HG02870 (cell line): Measurements from ENCODE around the gene DMBT1.

Source experiments
- ATAC-seq: cut with Tn5 transposase; IDR thresholded peaks from one replicate; pipeline ENCODE4 v1.9.1; 2021; ENCODE audit warnings: mild to moderate bottlenecking, moderate library complexity; ENCODE audit not compliant: unreplicated experiment

DMBT1 gene

GRCh38 chr10:122643931-122644534 lies 83.5 kb downstream of the DMBT1 start:
- no peak for ATAC-seq

- no peak for ATAC-seq
Observed at GRCh38 chr10:122646511-122647382, 86.2 kb downstream of the DMBT1 start.

GRCh38 chr10:122647383-122647968 lies 86.9 kb downstream of the DMBT1 start:
- no peak for ATAC-seq

- no peak for ATAC-seq
Observed at GRCh38 chr10:122648599-122649428, 88.3 kb downstream of the DMBT1 start.

DNA sequence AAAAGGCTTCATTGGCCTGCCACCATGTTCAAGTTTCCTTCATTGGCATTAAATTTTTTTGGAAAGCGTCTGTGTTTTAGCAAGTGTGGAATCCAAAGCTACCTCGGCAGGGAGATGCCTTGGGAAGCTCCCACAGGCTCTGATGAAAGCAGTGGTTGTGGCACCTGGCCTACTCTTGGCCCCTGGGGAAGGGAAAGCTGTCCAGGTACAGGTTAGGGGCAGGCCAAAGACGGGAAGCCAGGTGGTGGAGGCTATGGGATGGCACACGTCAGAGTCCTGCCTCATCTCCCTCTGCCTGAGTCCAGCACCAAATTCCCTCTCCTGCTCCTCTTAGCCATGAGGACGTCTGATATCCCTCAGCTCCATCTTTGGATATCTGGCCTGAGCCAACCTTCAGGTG lies 89.3 kb downstream of the DMBT1 start:
- ATAC-seq = no peak

DNA sequence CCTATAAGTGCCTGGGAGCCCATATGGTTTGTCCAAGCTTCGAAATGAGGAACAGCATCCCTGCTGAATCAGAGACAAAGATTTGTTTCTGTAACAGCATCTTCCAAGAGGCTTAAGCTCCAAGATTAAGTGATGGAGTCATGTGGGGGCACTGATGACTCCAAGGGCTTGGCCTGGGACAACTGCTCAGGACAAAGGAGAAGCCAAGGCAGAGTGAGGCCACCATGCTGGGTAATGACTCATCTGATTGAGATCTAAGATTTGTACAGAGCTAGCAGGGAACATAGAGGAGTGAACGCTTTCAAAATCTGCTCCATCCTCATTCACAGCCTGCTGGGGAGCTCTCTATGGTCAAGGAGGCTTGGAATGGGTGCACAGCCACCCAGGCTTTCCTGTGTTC lies 89.8 kb downstream of the DMBT1 start:
- no peak for ATAC-seq

DNA sequence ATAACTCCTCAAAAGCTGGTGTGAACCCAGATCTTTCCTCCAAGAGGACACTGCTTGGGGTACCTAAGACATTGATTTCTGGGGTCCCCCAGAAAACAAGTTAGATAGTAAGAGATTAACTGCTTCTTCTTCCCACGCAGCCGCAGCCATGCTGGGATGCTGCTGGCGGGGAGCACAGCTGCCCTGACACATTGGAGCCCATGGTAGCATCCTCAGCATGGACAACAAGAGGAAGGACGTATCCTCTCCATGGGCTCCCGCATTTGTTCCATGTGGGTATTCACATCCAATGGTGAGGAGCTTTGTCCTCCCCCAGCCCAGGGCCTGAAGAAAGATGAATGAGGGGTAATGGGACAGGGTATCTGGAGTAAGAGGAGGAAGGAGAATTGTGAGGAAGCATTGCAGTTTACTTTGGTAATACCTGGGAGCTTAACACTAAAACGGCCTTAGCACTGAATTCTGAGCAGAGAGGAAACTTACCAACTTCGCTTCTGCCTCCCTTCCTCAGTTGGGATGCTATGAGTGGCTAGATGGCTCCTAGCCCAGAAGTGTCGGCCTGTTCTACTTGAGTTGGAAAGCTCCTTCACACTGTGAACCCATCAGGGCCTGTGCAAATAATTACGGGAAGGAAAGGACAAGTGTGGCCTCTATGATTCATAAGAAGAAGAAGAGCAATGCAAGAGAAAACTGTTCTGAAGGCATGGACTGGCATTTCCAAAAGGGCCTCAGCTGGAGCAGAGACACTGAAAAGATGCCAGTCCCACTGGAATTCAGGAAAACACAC lies 95.2 kb downstream of the DMBT1 start:
- no peak for ATAC-seq

GRCh38 chr10:122656308-122656705 lies 95.8 kb downstream of the DMBT1 start:
- no peak for ATAC-seq

GRCh38 chr10:122656741-122657140 lies 96.2 kb downstream of the DMBT1 start:
- no peak for ATAC-seq

DNA sequence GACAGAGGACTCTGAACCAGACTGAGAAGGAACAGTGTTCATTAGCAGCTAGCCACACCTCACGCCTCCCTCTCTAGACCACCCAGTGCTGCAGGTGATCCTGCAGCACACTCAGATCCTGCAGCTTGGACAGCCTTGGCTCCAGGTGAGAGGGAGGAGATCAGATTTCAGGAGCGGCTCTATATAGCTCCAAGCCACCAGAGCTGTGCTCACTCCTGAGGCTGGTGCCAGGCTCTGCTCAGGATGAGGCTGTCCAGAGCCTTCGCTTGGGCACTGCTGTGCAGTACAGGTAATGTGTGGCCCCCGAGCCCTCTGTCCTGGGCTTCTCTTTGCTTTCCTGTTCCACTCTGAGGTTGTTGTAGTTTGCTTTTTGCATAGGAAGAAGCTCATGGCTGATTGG lies 96.7 kb downstream of the DMBT1 start:
- ATAC-seq = no peak

DNA sequence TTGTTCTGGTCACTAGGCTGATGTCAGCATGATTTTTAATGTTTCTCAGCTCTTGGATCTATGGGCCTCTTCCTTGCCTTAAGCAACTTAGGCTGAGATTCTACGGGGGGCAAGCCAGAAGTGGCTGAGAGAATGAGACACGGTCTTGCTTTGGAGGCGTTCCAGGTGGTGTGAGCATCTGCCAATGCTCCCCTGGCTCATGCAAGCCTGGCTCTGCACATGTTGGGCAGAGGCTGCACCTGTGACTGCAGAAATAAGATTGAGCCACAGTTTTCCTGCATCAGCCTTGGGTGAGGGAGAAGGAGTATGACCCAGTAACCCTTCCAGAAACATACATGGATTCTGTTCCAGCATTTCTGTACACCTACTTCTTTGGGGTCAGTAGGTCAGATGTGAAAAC lies 97.2 kb downstream of the DMBT1 start:
- no peak for ATAC-seq

DNA sequence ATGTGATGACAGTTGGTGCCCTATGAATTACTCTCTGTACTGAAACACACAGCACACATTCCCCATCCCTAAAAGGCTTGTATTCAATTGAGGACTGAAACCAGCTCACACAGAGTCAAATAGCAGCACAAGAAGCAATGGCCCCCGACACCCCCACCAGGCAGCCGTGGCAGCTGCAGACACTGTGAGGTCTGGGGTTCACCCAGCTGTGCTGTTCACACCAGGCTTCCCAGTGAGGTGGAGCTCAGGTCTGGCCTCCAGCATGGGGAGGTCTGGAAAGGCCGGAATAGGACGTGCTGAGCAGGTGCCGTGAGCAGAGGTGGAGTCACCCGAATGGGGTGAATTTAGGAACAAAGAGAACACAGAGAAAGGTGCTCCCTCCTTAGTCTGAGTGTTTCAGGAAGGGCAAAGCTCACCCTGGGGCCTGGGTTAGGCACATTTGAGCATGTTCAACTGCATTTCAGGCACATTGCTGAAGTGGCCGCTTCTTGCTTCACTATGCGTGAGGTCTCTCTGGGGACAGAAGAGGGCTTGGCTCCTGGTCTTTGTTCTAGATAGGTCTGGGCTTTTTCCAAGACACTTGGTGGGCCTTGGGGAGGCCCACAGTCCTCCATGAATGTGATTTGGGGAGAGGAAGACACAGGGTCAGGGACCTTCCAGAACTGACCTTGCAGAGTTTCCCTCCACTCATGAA lies 97.9 kb downstream of the DMBT1 start:
- no peak for ATAC-seq

- no peak for ATAC-seq
Observed at GRCh38 chr10:122659126-122659525, 98.6 kb downstream of the DMBT1 start.

- no peak for ATAC-seq
Observed at GRCh38 chr10:122659651-122660050, 99.1 kb downstream of the DMBT1 start.

GRCh38 chr10:122660696-122661095 lies 100.1 kb downstream of the DMBT1 start:
- ATAC-seq = no peak

GRCh38 chr10:122662231-122662630 lies 101.7 kb downstream of the DMBT1 start:
- no peak for ATAC-seq

GRCh38 chr10:122663516-122664130 lies 103.1 kb downstream of the DMBT1 start:
- no peak for ATAC-seq

GRCh38 chr10:122664501-122664900 lies 103.9 kb downstream of the DMBT1 start:
- ATAC-seq = no peak

GRCh38 chr10:122665329-122665860 lies 104.8 kb downstream of the DMBT1 start:
- no peak for ATAC-seq
